Mesodermal cell (in vitro differentiated cells): ENCODE results near the gene RBBP5.

Source experiments
- H3K27ac ChIP-seq: 2 replicates; pipeline ENCODE4 v1.7.0; 2013; ENCODE audit warnings: mild to moderate bottlenecking, low read depth, low read length, moderate library complexity; ENCODE audit not compliant: severe bottlenecking
- H3K36me3 ChIP-seq: 2 replicates; pipeline ENCODE4 v1.7.1; 2013; ENCODE audit warnings: mild to moderate bottlenecking, low read length, moderate library complexity; ENCODE audit not compliant: control insufficient read depth, insufficient read depth
- H3K4me1 ChIP-seq: one replicate; pipeline ENCODE4 v1.7.1; 2013; ENCODE audit warnings: mild to moderate bottlenecking, low read length; ENCODE audit not compliant: insufficient read depth, control insufficient read depth, poor library complexity, severe bottlenecking
- H3K4me3 ChIP-seq: 2 replicates; pipeline ENCODE4 v1.7.0; 2013; ENCODE audit warnings: low read length, control low read depth, mild to moderate bottlenecking; ENCODE audit not compliant: insufficient read depth, poor library complexity, severe bottlenecking; ENCODE audit errors: extremely low read depth
- H3K9me3 ChIP-seq: 2 replicates; pipeline ENCODE4 v1.7.1; 2013; ENCODE audit warnings: mild to moderate bottlenecking, low read length, moderate library complexity; ENCODE audit not compliant: control insufficient read depth
- WGBS, 2 experiments: methylation state at CpG; one replicate each; pipeline ENCODE4 v1.1.5; 2013; ENCODE audit warnings: missing lambda C conversion rate in 2 of 2; ENCODE audit not compliant: insufficient coverage in 2 of 2; 5-methylcytosine and 5-hydroxymethylcytosine counted together

The RBBP5 gene

GRCh38 chr1:205045146-205045545, 76.6 kb downstream of the RBBP5 start:
- H3K9me3 ChIP-seq = no peaks in the 10 kb centered on the region
- H3K4me3 ChIP-seq = no peak overlapping the region
- no peaks in the 10 kb centered on the region for H3K4me1 ChIP-seq
- H3K27ac ChIP-seq = no peak overlapping the region
- WGBS, 2 experiments = 35 to 37% methylated on average over 8 to 11 of the region's 11 CpGs
- H3K36me3 ChIP-seq = no peaks in the 10 kb centered on the region

GRCh38 chr1:205044741-205045140, 77.0 kb downstream of the RBBP5 start:
- Histone ChIP-seq H3K9me3 (no peaks in the 10 kb centered on the region), H3K36me3 (no peaks in the 10 kb centered on the region), H3K4me3 (no peak overlapping the region), H3K4me1 (no peaks in the 10 kb centered on the region), H3K27ac (no peak overlapping the region)
- WGBS, 2 experiments = 40 to 42% methylated on average over 4 to 5 of the region's 5 CpGs

- no peak overlapping the region for H3K27ac ChIP-seq
- H3K4me3 ChIP-seq = no peak overlapping the region
- H3K4me1 ChIP-seq = no peaks in the 10 kb centered on the region
- no peaks in the 10 kb centered on the region for H3K9me3 ChIP-seq
- no peaks in the 10 kb centered on the region for H3K36me3 ChIP-seq
- 0 to 11% methylated on average over 1 of the region's 4 CpGs for WGBS, 2 experiments
These were observed 77.9 kb downstream of the RBBP5 start for GRCh38 chr1:205043866-205044265.

- Histone ChIP-seq H3K4me1 (no peaks in the 10 kb centered on the region), H3K9me3 (no peaks in the 10 kb centered on the region), H3K27ac (no peak within 1 kb of the TSS), H3K36me3 (no peaks in the 10 kb centered on the region), H3K4me3 (no peak within 1 kb of the TSS)
- WGBS, 2 experiments = 13 to 15% methylated on average over 24 to 32 of the region's 53 CpGs
These were observed 78.6 kb downstream of the RBBP5 start, which contains the start of gene CNTN2 for GRCh38 chr1:205042911-205043806. Gene CNTN2, plus strand, starts transcription at chr1:205043212. Its CDS starts 9,974 bp downstream, at chr1:205053186.

GRCh38 chr1:205041998-205042910, 79.5 kb downstream of the RBBP5 start:
- H3K36me3 ChIP-seq = no peaks in the 10 kb centered on the region
- no peak overlapping the region for H3K4me3 ChIP-seq
- WGBS, 2 experiments = 84% methylated on average over 11 to 14 of the region's 16 CpGs
- no peaks in the 10 kb centered on the region for H3K9me3 ChIP-seq
- H3K27ac ChIP-seq = no peak overlapping the region
- no peaks in the 10 kb centered on the region for H3K4me1 ChIP-seq

- WGBS, 2 experiments = 75 to 77% methylated on average over 4 of the region's 4 CpGs
- Histone ChIP-seq H3K36me3 (no peaks in the 10 kb centered on the region), H3K27ac (no peak overlapping the region), H3K9me3 (no peaks in the 10 kb centered on the region), H3K4me1 (no peaks in the 10 kb centered on the region), H3K4me3 (no peak overlapping the region)
These were observed 80.6 kb downstream of the RBBP5 start for GRCh38 chr1:205041001-205041715.

GRCh38 chr1:205038132-205038786, 83.5 kb downstream of the RBBP5 start:
- 84 to 89% methylated on average over 5 to 6 of the region's 6 CpGs for WGBS, 2 experiments
- H3K4me1 ChIP-seq = no peaks in the 10 kb centered on the region

GRCh38 chr1:205037539-205037938, 84.2 kb downstream of the RBBP5 start:
- Histone ChIP-seq H3K27ac (no peak overlapping the region), H3K4me3 (no peak overlapping the region), H3K9me3 (no peaks in the 10 kb centered on the region), H3K4me1 (no peaks in the 10 kb centered on the region), H3K36me3 (no peaks in the 10 kb centered on the region)
- WGBS, 2 experiments = 77 to 90% methylated on average over 6 to 9 of the region's 9 CpGs

More at GRCh38 chr1:205038132-205038786, 83.5 kb downstream of the RBBP5 start:
- Histone ChIP-seq H3K9me3 (no peaks in the 10 kb centered on the region), H3K27ac (no peak overlapping the region), H3K4me3 (no peak overlapping the region), H3K36me3 (no peaks in the 10 kb centered on the region)
